ENCODE data around the gene PTPRN2. TPM values are rescaled to one million over a fixed set of nuclear protein-coding genes. Genes with fewer than 3 reads are reported as not detected.
A peak's percentile ranks its signal among the peaks of the same experiment; 100 is the strongest.

Gene PTPRN2
- total and polyA plus RNA-seq, 8 donors, result 4.9 to 136 (median 46.8) TPM

DNA sequence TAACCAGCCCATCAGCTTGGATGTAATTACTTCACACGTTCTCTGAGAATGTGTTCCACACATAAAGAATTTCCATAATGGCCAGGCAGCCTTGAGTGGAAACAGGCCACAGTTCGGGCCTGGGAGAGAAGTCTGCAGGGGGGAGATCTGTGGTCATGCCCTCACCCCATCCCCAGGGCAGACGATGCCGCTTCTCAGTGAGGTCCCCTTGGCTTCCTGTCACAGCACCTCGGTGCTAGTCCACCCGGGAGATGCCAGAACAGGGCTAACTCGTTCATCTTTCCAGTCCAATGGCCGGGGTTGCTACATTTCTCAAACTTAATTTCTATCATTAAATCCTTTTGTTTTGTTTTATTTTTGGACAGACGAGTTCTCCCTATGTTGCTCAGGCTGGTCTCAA is 624.1 kb downstream of the PTPRN2 start:
- 66 to 87% (median 75%) methylated on average over 9 of the region's 9 CpGs for WGBS, 5 donors
- no peaks in the 10 kb centered on the region for H3K4me1 ChIP-seq
- no peak for TF ChIP-seq POLR2A (IDR thresholded peaks at IDR 0.05)
- no peak for TF ChIP-seq EP300 (IDR thresholded peaks at IDR 0.05)
- TF ChIP-seq, protein P1, sequence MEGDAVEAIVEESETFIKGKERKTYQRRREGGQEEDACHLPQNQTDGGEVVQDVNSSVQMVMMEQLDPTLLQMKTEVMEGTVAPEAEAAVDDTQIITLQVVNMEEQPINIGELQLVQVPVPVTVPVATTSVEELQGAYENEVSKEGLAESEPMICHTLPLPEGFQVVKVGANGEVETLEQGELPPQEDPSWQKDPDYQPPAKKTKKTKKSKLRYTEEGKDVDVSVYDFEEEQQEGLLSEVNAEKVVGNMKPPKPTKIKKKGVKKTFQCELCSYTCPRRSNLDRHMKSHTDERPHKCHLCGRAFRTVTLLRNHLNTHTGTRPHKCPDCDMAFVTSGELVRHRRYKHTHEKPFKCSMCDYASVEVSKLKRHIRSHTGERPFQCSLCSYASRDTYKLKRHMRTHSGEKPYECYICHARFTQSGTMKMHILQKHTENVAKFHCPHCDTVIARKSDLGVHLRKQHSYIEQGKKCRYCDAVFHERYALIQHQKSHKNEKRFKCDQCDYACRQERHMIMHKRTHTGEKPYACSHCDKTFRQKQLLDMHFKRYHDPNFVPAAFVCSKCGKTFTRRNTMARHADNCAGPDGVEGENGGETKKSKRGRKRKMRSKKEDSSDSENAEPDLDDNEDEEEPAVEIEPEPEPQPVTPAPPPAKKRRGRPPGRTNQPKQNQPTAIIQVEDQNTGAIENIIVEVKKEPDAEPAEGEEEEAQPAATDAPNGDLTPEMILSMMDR (IDR thresholded peaks at IDR 0.05), result no peak
- no peak for TF ChIP-seq POLR2AphosphoS5 (IDR thresholded peaks at IDR 0.05)
- no peak overlapping the region for H3K27ac ChIP-seq
- peaks cover 0 to 8% (median 6%) of the 10 kb centered on the region in 4 donors for H3K9me3 ChIP-seq
- no peak for DNase-seq
- no peak overlapping the region for H3K4me3 ChIP-seq
- peaks cover 0 to 25% (median 0%) of the 10 kb centered on the region in 3 donors for H3K27me3 ChIP-seq
- intact Hi-C loops (cut with DNase I; ENCODE audit: low total_unique reads), result no loop called here
- H3K36me3 ChIP-seq, result no peaks in the 10 kb centered on the region

DNA sequence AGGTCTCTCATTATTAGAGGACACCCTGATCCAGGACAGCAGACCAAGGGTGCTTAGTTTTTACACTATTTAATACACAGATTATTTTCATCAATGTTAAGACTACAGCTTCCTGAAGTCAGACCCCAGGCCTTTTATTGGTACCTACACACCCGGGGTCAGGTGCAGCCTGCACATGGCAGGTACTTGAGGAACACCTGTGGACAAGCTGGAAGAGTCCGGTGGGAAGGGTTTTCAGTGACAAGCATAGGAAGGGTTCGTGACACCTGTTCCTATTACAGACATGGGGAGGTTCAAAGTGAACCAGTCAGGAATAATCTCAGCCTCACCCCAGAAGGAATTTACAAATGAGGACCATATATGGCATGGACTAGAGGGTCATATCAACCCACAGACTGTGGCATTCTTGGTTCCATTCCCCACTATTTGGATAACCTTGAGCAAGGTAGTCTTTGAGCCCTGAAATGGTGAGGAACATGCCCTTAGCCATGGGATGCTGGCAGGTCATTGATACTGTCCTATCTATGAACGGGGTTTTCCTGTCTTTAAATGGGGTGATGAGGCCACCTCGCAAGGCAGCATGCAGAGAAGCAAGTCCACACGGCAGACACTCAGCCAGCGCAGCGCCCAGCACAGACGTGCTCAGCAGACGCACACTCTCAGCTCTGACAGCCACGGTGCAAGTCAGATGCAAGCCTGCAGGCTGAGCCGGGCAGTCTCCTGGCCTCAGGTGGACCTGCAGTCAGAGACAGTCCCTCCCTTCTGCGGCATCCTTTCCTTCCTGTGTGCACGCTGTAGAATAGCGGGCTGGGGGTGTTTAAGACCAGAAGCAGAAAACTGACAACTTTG is 624.9 kb downstream of the PTPRN2 start:
- Histone ChIP-seq H3K9me3 (peaks cover 0 to 8% (median 6%) of the 10 kb centered on the region in 4 donors), H3K27me3 (peaks cover 0 to 25% (median 0%) of the 10 kb centered on the region in 3 donors), H3K4me3 (no peak overlapping the region), H3K27ac (no peak overlapping the region), H3K36me3 (no peaks in the 10 kb centered on the region), H3K4me1 (no peaks in the 10 kb centered on the region)
- intact Hi-C loops (cut with DNase I; ENCODE audit: low total_unique reads), result no loop called here
- TF ChIP-seq POLR2A (IDR thresholded peaks at IDR 0.05) (no peak), POLR2AphosphoS5 (IDR thresholded peaks at IDR 0.05) (no peak), EP300 (IDR thresholded peaks at IDR 0.05) (no peak)
- TF ChIP-seq, protein P1 (IDR thresholded peaks at IDR 0.05), result no peak
- 79 to 84% (median 83%) methylated on average over 14 to 15 of the region's 15 CpGs for WGBS, 5 donors
- DNase-seq, result no peak

DNA sequence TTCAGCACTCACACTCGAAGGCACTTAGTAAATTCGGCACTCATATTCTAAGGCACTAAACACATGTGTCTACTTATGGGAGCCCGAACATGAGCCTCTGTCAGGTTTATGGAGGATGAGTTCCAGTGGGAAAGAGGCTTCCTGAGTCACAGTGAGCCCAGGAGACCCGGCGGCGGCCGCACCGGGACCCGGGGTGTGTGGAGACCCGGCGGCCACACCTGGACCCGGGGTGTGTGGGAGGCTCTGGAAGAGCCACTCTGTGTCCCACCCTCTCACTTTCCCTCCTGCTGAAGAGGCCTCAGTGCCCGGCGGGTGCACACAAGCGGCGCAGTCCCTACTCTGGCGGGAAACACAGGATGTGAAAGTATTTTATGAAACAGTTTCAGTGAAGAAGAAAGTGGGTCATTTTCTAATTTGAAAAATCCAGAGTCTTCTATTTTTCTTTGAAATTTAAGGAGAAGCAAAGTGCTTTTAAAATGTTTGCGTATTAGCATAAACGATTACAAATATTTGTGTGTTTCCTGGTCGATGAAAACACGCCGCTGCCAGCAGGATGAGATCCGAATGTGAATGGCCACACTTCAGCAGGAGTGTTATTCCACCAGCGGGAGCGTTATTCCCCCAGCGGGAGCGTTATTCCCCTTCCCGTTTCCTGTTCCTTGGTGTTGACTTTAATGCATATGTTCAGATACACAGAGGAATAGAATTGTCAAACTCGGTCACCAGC is 625.7 kb downstream of the PTPRN2 start:
- H3K27me3 ChIP-seq, result peaks cover 0 to 25% (median 0%) of the 10 kb centered on the region in 3 donors
- TF ChIP-seq, protein P1 (IDR thresholded peaks at IDR 0.05), result no peak
- no peak for TF ChIP-seq POLR2AphosphoS5 (IDR thresholded peaks at IDR 0.05)
- TF ChIP-seq POLR2A (IDR thresholded peaks at IDR 0.05), result no peak
- no peak for TF ChIP-seq EP300 (IDR thresholded peaks at IDR 0.05)
- no peaks in the 10 kb centered on the region for H3K36me3 ChIP-seq
- 35 to 59% (median 49%) methylated on average over 28 to 29 of the region's 29 CpGs for WGBS, 5 donors
- intact Hi-C loops (cut with DNase I; ENCODE audit: low total_unique reads), result no loop called here
- H3K4me1 ChIP-seq, result no peaks in the 10 kb centered on the region
- no peak overlapping the region for H3K4me3 ChIP-seq
- no peak overlapping the region for H3K27ac ChIP-seq
- H3K9me3 ChIP-seq, result peaks cover 0 to 8% (median 6%) of the 10 kb centered on the region in 4 donors
- no peak for DNase-seq

DNA sequence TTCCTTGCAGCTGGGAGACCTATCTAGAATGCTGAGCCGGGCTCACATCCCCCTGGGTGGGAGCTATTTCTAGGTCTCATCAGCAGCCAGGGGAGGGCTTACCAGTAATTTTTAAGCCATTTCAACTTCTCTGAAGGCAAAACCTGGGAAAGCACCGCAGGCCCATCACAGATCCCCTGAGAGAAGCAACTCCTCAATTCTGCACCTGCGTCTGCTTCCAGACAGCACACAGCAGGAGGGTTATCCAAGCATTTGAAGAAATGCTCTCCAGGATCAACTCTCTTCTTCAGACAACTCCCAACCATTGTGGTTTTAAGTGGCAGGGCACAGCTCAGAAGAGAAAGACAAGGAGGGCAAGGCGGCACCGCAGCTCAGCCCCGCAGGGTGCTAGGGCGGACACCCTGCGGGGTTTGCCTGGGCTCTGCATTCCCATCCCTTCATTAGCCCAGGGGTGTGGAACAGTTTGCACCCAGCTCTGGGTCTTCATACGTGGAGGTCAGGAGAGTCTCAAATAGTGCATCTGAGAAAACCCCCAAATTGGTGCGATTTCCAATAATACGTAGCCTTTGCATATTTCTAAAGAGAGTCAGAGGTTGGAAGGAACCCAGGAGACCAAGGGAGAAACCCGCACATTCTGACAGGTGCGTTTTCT is 632.1 kb downstream of the PTPRN2 start:
- 63 to 78% (median 69%) methylated on average over 13 of the region's 13 CpGs for WGBS, 5 donors
- DNase-seq, result peak in 1 of 2 donors; percentile 24
- intact Hi-C loops (cut with DNase I; ENCODE audit: low total_unique reads), result no loop called here
- no peak overlapping the region for H3K4me3 ChIP-seq
- peaks cover 0 to 22% (median 14%) of the 10 kb centered on the region in 4 donors for H3K9me3 ChIP-seq
- TF ChIP-seq POLR2AphosphoS5 (IDR thresholded peaks at IDR 0.05), result no peak
- TF ChIP-seq POLR2A (IDR thresholded peaks at IDR 0.05), result no peak
- TF ChIP-seq, protein P1 (IDR thresholded peaks at IDR 0.05), result no peak
- TF ChIP-seq EP300 (IDR thresholded peaks at IDR 0.05), result no peak
- H3K27ac ChIP-seq, result no peak overlapping the region
- H3K36me3 ChIP-seq, result no peaks in the 10 kb centered on the region
- H3K4me1 ChIP-seq, result no peaks in the 10 kb centered on the region
- H3K27me3 ChIP-seq, result peaks cover 0 to 13% (median 0%) of the 10 kb centered on the region in 3 donors
